ENCODE results near the gene ZSCAN5B. TPM values are rescaled to one million over a fixed set of nuclear protein-coding genes. Genes with fewer than 3 reads are reported as not detected.

The ZSCAN5B gene
- total and polyA plus RNA-seq, 2 of the 13 experiments (the other 11 are each of a cell fraction or from before 2014, with no cell fraction given), result not detected

GRCh38 chr19:56170261-56170660 lies 27.3 kb downstream of the ZSCAN5B start (continued):
- TF ChIP-seq, protein P1, sequence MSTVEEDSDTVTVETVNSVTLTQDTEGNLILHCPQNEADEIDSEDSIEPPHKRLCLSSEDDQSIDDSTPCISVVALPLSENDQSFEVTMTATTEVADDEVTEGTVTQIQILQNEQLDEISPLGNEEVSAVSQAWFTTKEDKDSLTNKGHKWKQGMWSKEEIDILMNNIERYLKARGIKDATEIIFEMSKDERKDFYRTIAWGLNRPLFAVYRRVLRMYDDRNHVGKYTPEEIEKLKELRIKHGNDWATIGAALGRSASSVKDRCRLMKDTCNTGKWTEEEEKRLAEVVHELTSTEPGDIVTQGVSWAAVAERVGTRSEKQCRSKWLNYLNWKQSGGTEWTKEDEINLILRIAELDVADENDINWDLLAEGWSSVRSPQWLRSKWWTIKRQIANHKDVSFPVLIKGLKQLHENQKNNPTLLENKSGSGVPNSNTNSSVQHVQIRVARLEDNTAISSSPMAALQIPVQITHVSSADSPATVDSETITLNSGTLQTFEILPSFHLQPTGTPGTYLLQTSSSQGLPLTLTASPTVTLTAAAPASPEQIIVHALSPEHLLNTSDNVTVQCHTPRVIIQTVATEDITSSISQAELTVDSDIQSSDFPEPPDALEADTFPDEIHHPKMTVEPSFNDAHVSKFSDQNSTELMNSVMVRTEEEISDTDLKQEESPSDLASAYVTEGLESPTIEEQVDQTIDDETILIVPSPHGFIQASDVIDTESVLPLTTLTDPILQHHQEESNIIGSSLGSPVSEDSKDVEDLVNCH (CRISPR knock-in tag; IDR thresholded peaks at IDR 0.05), result no peak
- TF ChIP-seq ZNF569 (CRISPR knock-in tag; IDR thresholded peaks at IDR 0.05; ENCODE audit: borderline replicate concordance) (no peak), DZIP1 (CRISPR knock-in tag; IDR thresholded peaks at IDR 0.05) (no peak), GLMP (CRISPR knock-in tag; IDR thresholded peaks at IDR 0.05; ENCODE audit: borderline replicate concordance) (no peak), ZSCAN25 (CRISPR knock-in tag; IDR thresholded peaks at IDR 0.05) (peak; percentile 68), NR1H2 (CRISPR knock-in tag; IDR thresholded peaks at IDR 0.05; ENCODE audit: borderline replicate concordance, low read depth) (no peak), ZNF430 (CRISPR knock-in tag; IDR thresholded peaks at IDR 0.05) (no peak), ZNF317 (CRISPR knock-in tag; IDR thresholded peaks at IDR 0.05) (peak; percentile 33; the same call in 1 of the 2 replicates), ZBTB43 (CRISPR knock-in tag; conservative IDR thresholded peaks at IDR 0.05) (0 out of 2 replicates have a peak, but pooled peaks have one; percentile 42), MAFG (CRISPR knock-in tag; IDR thresholded peaks at IDR 0.05) (peak; percentile 97), ZNF451 (CRISPR knock-in tag; IDR thresholded peaks at IDR 0.05) (peak; percentile 42; the same call in 1 of the 2 replicates), SMAD1 (CRISPR knock-in tag; IDR thresholded peaks at IDR 0.05; ENCODE audit: borderline replicate concordance, low read depth) (peak; percentile 45; the same call in 1 of the 2 replicates), ZNF788 (CRISPR knock-in tag; IDR thresholded peaks at IDR 0.05; ENCODE audit: borderline replicate concordance) (peak; percentile 65; the same call in 1 of the 2 replicates), DDIT3 (CRISPR knock-in tag; IDR thresholded peaks at IDR 0.05) (no peak), KDM6A (CRISPR knock-in tag; IDR thresholded peaks at IDR 0.05; ENCODE audit: low read depth) (0 out of 2 replicates have a peak, but pooled peaks have one; percentile 49), JDP2 (CRISPR knock-in tag; IDR thresholded peaks at IDR 0.05; ENCODE audit: borderline replicate concordance) (no peak), MAFF (IDR thresholded peaks at IDR 0.05; ENCODE audit: low read depth, low read length) (peak; percentile 98)
- TF ChIP-seq, protein P2, sequence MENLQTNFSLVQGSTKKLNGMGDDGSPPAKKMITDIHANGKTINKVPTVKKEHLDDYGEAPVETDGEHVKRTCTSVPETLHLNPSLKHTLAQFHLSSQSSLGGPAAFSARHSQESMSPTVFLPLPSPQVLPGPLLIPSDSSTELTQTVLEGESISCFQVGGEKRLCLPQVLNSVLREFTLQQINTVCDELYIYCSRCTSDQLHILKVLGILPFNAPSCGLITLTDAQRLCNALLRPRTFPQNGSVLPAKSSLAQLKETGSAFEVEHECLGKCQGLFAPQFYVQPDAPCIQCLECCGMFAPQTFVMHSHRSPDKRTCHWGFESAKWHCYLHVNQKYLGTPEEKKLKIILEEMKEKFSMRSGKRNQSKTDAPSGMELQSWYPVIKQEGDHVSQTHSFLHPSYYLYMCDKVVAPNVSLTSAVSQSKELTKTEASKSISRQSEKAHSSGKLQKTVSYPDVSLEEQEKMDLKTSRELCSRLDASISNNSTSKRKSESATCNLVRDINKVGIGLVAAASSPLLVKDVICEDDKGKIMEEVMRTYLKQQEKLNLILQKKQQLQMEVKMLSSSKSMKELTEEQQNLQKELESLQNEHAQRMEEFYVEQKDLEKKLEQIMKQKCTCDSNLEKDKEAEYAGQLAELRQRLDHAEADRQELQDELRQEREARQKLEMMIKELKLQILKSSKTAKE (CRISPR knock-in tag; IDR thresholded peaks at IDR 0.05; ENCODE audit: borderline replicate concordance), result peak; percentile 34; the same call in 1 of the 2 replicates
